Calu3 (cell line): Measurements from ENCODE around the gene ST7. TPM values are rescaled to one million over a fixed set of nuclear protein-coding genes. Genes with fewer than 3 reads are reported as not detected.

Source experiments
- BruUV-seq: library from RNA; stranded (reverse); fragments of 400-500 nt; replicated peaks from 2 replicates; lab custom pipeline; 2021; lab: Mats Ljungman, UMichigan
- CTCF ChIA-PET: fragments of 300-600 bp; sonication (Branson Sonifier 250); formaldehyde crosslinking; loops from one replicate; lab custom pipeline; 2022; ENCODE audit warnings: antibody characterized with exemption; lab: Charles Lee
- DNase-seq: peaks from one replicate; pipeline ENCODE4 v3.0.0; 2022
- H3K27ac Mint-ChIP-seq: one replicate; pipeline ENCODE4 v1.8.0; 2022; ENCODE audit warnings: mixed read lengths; ENCODE audit not compliant: unreplicated experiment
- H3K27me3 Mint-ChIP-seq: one replicate; pipeline ENCODE4 v1.8.0; 2022; ENCODE audit warnings: mixed read lengths; ENCODE audit not compliant: unreplicated experiment
- H3K36me3 Mint-ChIP-seq: one replicate; pipeline ENCODE4 v1.8.0; 2022; ENCODE audit warnings: mild to moderate bottlenecking, moderate library complexity, mixed read lengths; ENCODE audit not compliant: insufficient read depth, unreplicated experiment
- H3K4me1 Mint-ChIP-seq: one replicate; pipeline ENCODE4 v1.8.0; 2022; ENCODE audit warnings: mild to moderate bottlenecking, low read depth, mixed read lengths; ENCODE audit not compliant: unreplicated experiment
- H3K4me3 Mint-ChIP-seq: one replicate; pipeline ENCODE4 v1.8.0; 2022; ENCODE audit warnings: mild to moderate bottlenecking, low read depth, moderate library complexity, mixed read lengths; ENCODE audit not compliant: unreplicated experiment
- H3K9me3 Mint-ChIP-seq: one replicate; pipeline ENCODE4 v1.8.0; 2022; ENCODE audit warnings: low read depth, mixed read lengths; ENCODE audit not compliant: unreplicated experiment
- intact Hi-C: fragments of 100-400 bp; cut with micrococcal nuclease; formaldehyde crosslinking; loops from one replicate; pipeline ENCODE4 v1.10.0; 2022; ENCODE audit not compliant: unreplicated experiment
- total RNA-seq: library from RNA; stranded (reverse); gene quantifications from 2 replicates; pipeline ENCODE4 v1.2.3, GENCODE V29; 2022
- TF ChIP-seq, protein P1 (sequence below): fragments of 200-600 bp; IDR thresholded peaks from one replicate; pipeline ENCODE4 v1.8.0; 2022; ENCODE audit warnings: antibody characterized with exemption; ENCODE audit not compliant: unreplicated experiment

The ST7 gene
- total RNA-seq, 1 experiment from 2014 or later = 17.7 TPM

- BruUV-seq = no TSS peak
- intact Hi-C loops = no loop called here
- CTCF ChIA-PET = interaction anchor here (0.7 to 1.0 kb wide), 2 partner anchors 187 to 267 kb away, joined by 4 to 5 read pairs; no protein-coding TSS in a partner anchor
- Mint-ChIP-seq H3K4me3 (no peak overlapping the region), H3K4me1 (no peaks in the 10 kb centered on the region), H3K27ac (no peak overlapping the region), H3K36me3 (no peaks in the 10 kb centered on the region), H3K27me3 (peaks cover 16% of the 10 kb centered on the region), H3K9me3 (no peaks in the 10 kb centered on the region)
- TF ChIP-seq, protein P1, sequence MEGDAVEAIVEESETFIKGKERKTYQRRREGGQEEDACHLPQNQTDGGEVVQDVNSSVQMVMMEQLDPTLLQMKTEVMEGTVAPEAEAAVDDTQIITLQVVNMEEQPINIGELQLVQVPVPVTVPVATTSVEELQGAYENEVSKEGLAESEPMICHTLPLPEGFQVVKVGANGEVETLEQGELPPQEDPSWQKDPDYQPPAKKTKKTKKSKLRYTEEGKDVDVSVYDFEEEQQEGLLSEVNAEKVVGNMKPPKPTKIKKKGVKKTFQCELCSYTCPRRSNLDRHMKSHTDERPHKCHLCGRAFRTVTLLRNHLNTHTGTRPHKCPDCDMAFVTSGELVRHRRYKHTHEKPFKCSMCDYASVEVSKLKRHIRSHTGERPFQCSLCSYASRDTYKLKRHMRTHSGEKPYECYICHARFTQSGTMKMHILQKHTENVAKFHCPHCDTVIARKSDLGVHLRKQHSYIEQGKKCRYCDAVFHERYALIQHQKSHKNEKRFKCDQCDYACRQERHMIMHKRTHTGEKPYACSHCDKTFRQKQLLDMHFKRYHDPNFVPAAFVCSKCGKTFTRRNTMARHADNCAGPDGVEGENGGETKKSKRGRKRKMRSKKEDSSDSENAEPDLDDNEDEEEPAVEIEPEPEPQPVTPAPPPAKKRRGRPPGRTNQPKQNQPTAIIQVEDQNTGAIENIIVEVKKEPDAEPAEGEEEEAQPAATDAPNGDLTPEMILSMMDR = no peak
- no peak for DNase-seq
These were observed 12.5 kb upstream of the ST7 start for GRCh38 chr7:116940689-116941370.

DNA sequence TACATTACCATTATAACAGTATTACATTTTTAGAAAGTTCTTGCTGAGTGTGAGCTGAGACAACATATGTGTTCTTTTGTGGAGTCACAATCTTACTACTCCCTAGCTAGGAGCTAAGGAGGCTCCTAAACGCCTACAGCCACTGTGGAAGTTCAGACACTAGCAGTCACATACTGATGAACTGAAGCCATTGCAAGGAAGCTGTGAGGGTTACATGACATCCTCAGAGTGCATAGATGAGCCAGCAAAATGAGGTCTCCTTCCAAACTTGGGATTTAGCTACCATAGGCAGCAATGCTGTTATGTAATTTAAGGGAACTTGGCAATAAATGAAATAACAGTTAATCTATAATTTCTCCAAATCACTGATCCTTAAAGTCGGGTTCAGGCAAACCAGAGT, 10.8 kb upstream of the ST7 start:
- TF ChIP-seq, protein P1 = no peak
- Mint-ChIP-seq H3K4me1 (no peaks in the 10 kb centered on the region), H3K27ac (no peak overlapping the region), H3K4me3 (no peak overlapping the region), H3K9me3 (no peaks in the 10 kb centered on the region), H3K36me3 (no peaks in the 10 kb centered on the region), H3K27me3 (no peaks in the 10 kb centered on the region)
- no TSS peak for BruUV-seq
- no peak for DNase-seq
- CTCF ChIA-PET = interaction anchor here (1.6 to 1.7 kb wide), 2 partner anchors 10 to 12 kb away, joined by 3 to 4 read pairs; no protein-coding TSS in a partner anchor
- intact Hi-C loops = no loop called here

DNA sequence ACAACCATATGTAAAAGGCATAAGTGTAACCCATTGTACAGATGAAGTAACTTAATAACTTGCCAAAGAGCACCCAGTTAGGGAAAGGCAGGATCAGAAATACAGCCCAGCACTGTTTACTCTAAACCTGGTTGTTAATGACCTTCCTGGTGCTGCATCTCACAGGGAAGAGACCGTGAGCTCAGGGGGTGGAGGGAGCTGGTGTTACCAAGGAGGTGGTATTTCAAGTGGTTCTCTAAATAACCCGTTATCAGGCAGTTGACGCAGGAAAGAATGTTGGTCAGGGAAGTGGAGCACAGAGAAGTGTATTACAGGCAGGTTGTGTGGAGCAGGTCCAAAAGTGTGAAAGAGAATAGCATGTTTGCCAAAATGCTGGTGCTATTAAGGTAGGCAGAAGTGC, 4.4 kb upstream of the ST7 start:
- Mint-ChIP-seq H3K27ac (no peak overlapping the region), H3K4me3 (no peak overlapping the region), H3K27me3 (no peaks in the 10 kb centered on the region), H3K4me1 (no peaks in the 10 kb centered on the region), H3K9me3 (no peaks in the 10 kb centered on the region), H3K36me3 (peaks cover 10% of the 10 kb centered on the region)
- no TSS peak for BruUV-seq
- no peak for DNase-seq
- TF ChIP-seq, protein P1 = no peak
- intact Hi-C loops = no loop called here
- CTCF ChIA-PET = no interaction called here

GRCh38 chr7:116949941-116950801, 3.1 kb upstream of the ST7 start:
- TF ChIP-seq, protein P1 = no peak
- Mint-ChIP-seq H3K9me3 (no peaks in the 10 kb centered on the region), H3K27me3 (no peaks in the 10 kb centered on the region), H3K36me3 (peaks cover 17% of the 10 kb centered on the region), H3K4me1 (peaks cover 6% of the 10 kb centered on the region), H3K27ac (no peak overlapping the region), H3K4me3 (no peak overlapping the region)
- DNase-seq = no peak
- CTCF ChIA-PET = no interaction called here
- BruUV-seq = no TSS peak
- intact Hi-C loops = no loop called here
